NB4 (cell line): ENCODE results near the gene DNAI2.

Source experiments
- POLR2A ChIP-seq: IDR thresholded peaks from 2 replicates; pipeline ENCODE4 v1.6.1; 2011; ENCODE audit warnings: mild to moderate bottlenecking; ENCODE audit not compliant: insufficient read length; ENCODE audit errors: extremely low read depth
- TF ChIP-seq, protein P1 (sequence below): IDR thresholded peaks from one replicate; pipeline ENCODE4 v1.5.1; 2012; ENCODE audit warnings: low read depth, low read length

- TF ChIP-seq, protein P1, sequence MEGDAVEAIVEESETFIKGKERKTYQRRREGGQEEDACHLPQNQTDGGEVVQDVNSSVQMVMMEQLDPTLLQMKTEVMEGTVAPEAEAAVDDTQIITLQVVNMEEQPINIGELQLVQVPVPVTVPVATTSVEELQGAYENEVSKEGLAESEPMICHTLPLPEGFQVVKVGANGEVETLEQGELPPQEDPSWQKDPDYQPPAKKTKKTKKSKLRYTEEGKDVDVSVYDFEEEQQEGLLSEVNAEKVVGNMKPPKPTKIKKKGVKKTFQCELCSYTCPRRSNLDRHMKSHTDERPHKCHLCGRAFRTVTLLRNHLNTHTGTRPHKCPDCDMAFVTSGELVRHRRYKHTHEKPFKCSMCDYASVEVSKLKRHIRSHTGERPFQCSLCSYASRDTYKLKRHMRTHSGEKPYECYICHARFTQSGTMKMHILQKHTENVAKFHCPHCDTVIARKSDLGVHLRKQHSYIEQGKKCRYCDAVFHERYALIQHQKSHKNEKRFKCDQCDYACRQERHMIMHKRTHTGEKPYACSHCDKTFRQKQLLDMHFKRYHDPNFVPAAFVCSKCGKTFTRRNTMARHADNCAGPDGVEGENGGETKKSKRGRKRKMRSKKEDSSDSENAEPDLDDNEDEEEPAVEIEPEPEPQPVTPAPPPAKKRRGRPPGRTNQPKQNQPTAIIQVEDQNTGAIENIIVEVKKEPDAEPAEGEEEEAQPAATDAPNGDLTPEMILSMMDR: no peak
- TF ChIP-seq POLR2A: no peak
These were observed 1.3 kb upstream of the DNAI2 start for GRCh38 chr17:74272731-74273201.
